GM18517 (cell line): Measurements from ENCODE around the gene NUDT22.

Experiments used
- ATAC-seq: cut with Tn5 transposase; IDR thresholded peaks from one replicate; pipeline ENCODE4 v1.9.1; 2021; ENCODE audit warnings: mild to moderate bottlenecking, moderate library complexity; ENCODE audit not compliant: unreplicated experiment

The NUDT22 gene

GRCh38 chr11:64253481-64253880 is 27.4 kb downstream of the NUDT22 start:
- ATAC-seq = no peak

- no peak for ATAC-seq
These were observed 28.3 kb downstream of the NUDT22 start for GRCh38 chr11:64254326-64254725.

GRCh38 chr11:64255135-64256128 is 29.4 kb downstream of the NUDT22 start:
- no peak for ATAC-seq

- ATAC-seq = no peak
These were observed 30.2 kb downstream of the NUDT22 start for GRCh38 chr11:64256300-64256699.

DNA sequence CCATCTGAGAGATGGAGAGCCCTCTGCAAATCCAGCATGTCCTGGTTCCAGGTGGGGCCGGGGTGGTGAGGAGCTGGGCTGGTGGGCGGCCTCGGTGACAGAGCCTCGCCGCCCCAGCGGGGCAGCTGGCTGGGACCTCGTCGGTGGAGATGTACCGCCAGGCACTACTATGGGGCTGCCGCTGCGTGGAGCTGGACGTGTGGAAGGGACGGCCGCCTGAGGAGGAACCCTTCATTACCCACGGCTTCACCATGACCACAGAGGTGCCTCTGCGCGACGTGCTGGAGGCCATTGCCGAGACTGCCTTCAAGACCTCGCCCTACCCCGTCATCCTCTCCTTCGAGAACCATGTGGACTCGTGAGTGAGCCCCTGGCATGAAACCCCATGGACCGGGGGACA is 32.3 kb downstream of the NUDT22 start:
- ATAC-seq = no peak

- ATAC-seq = no peak
These were observed 33.0 kb downstream of the NUDT22 start for GRCh38 chr11:64258946-64259532.

DNA sequence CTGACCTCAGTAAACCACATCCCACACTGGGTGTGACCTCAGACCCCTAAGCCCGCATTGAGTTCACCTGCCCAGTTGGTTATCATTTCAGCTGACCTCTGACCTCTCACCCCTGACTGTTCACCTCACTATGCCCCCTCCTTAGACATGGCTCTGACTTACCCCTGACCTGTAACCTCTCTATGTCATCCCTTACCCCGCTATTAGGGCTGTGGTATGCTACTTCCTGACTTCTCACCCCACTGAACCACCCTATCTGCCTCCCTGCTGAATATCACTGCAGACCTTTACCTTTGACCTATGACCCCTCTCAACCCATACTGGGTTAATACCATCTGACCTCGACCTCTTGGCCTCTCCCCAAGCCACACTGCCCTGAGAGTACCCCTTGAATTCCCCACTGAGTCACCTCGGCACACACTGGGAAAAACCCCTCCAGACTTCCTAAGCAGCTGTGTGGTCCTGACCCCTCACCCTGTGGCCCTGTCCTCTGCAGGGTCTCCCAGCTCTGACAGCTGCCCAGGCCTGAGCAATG is 33.5 kb downstream of the NUDT22 start:
- ATAC-seq = no peak

DNA sequence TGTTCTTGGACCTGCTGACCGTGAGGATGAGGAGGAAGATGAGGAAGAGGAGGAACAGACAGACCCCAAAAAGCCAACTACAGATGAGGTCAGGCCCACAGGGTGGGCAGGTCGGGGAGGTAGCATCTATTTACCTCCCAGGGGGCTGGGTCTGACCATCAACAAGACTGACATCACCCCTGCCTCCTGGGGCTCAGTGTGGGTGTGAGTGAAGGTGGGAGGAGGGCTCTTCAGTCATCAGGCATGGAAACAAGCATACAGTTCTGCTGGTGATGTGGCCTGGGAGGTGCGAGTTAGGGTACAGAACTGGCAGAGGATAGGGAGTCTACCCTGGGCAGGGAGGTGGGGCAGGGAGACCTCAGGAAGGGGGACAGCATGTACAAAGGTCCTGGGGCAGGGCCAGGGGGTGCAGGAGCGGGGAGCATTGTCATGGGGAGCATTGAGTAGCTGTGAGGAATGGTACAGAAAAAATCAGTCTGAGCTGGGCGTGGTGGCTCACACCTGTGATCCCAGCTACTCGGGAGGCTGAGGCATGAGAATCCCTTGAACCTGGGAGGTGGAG is 34.2 kb downstream of the NUDT22 start:
- no peak for ATAC-seq

- no peak for ATAC-seq
These were observed 35.5 kb downstream of the NUDT22 start for GRCh38 chr11:64261556-64262080.

GRCh38 chr11:64262271-64263002 is 36.4 kb downstream of the NUDT22 start:
- no peak for ATAC-seq

GRCh38 chr11:64263021-64263946 is 37.2 kb downstream of the NUDT22 start:
- no peak for ATAC-seq

GRCh38 chr11:64263947-64264317 is 37.9 kb downstream of the NUDT22 start:
- ATAC-seq = no peak

- ATAC-seq = no peak
These were observed 38.3 kb downstream of the NUDT22 start for GRCh38 chr11:64264371-64264852.

- ATAC-seq = no peak
These were observed 39.4 kb downstream of the NUDT22 start for GRCh38 chr11:64265176-64266160.

DNA sequence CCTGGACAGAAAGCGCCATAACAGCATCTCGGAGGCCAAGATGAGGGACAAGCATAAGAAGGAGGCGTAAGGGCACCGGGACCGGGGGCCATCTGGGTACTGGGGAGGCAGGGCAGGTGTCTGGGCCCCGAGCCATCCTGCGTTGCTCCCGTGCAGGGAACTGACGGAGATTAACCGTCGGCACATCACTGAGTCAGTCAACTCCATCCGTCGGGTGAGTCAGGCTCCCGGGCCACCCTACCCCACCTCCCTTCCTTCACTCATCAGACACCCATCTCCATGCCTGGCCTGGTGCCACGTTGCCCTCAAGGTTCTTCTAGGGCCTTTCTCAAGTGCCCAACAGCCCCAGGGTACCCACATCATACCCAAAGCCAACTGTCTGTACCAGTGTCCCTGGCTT is 40.3 kb downstream of the NUDT22 start:
- no peak for ATAC-seq

DNA sequence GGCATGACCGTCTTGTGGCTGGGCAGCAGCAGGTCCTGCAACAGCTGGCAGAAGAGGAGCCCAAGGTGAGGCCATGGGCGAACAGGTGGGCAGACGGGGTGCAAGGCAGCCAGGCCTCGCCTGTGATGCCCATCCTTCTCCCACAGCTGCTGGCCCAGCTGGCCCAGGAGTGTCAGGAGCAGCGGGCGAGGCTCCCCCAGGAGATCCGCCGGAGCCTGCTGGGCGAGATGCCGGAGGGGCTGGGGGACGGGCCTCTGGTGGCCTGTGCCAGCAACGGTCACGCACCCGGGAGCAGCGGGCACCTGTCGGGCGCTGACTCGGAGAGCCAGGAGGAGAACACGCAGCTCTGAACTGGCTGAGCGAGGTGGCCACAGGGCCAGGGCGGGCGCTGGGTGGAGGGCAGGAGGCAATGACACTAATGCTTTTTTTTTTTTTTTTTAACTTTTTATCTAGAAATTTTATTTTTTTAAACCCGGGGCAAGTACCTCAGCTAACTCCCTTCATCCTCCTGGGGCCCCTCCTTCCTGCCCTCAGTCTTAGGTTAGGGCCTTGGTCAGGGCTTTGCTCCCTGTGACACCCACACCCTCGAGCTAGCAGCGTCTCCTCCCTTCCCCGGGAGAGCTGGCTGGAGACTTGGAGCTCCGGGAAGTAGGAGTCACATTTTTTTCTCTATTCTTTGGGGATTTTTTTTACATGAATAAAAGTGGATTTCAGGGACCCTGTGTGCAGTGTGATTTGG is 41.3 kb downstream of the NUDT22 start:
- no peak for ATAC-seq

DNA sequence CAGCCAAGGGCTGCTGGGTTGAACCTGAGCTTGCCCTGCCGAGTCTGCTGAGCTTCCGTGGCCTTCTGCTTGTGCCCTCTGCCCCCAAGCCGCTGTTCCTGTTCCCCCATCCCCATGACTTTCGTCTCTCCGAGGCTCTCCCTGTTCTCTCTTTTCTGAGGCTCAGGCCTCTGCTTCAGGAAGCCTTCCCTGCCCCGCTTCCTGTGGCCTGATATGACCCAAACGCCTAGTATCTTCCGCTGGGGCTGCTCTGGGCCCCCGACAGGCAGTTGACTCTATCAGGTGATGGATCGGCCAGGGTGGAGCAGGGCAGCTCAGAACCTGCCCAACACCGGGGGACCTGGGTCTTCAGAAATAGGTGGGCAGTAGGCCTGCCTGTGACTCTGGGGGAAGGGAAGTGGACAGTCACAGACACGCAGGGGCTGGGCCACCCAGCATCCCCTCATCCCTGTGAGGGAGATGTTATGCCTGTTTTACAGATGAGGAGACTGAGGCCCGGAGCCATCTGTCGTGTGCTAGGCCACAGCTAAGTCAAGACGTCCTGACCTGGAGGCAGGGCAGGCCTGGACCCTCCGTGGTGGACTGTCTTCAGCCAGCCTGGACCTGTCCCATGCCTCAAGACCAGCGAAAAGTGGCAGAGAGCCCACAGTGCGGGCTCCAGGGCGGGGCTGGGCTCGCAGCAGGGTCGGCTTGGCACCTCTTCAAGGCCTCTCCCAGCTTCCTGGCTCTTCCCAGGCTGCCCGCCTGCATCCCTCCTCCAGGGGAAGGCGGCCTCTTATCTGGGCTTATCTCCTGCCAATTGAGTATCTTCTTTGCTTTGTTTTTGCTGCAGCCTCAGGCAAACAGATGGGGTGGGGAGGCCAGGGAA is 42.2 kb downstream of the NUDT22 start:
- no peak for ATAC-seq
